Measurements from ENCODE around the gene EPHA6.
A peak's percentile ranks its signal among the peaks of the same experiment; 100 is the strongest.
"Not testable (repeated sequence)": the region's sequence is repeated elsewhere in the genome, so short reads cannot be mapped to it uniquely, and the experiment has no call there.

The EPHA6 gene

DNA sequence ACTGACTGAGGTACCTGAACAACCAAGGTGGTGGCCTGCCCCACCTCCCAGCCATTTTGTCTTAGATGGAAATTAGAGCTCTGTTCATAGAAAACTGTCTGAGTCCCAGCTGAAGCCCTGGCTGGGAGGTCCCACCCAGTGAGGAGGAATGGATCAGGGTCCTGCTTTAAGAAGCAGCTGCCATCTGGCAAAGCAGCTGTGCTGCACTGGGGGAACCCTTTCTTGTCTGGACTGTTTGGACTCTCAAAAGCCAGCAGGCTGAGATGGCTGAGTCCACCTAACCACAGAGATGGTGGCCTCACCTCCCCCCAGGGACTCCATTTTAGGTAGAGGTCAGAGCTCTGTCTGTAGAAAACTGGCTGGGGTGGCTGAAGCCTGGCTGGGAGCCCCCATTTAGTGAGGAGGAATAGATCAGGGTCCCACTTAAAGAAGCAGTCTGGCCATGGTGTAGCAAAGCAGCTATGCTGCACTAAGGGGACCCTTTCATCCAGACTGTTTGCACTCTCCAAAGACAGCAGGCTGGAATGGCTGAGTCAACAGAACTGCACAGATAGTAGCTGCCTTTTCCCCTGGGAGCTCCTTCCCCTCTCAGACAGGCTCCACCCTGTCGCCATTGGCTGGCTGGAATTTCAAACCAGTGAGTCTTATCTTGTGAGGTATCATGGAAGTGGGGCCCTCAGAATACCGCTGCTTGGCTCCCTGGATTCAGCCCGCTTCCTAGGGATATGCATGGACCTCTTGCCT lies 116.9 kb downstream of the EPHA6 start:
- DNase-seq = peak; percentile 1

DNA sequence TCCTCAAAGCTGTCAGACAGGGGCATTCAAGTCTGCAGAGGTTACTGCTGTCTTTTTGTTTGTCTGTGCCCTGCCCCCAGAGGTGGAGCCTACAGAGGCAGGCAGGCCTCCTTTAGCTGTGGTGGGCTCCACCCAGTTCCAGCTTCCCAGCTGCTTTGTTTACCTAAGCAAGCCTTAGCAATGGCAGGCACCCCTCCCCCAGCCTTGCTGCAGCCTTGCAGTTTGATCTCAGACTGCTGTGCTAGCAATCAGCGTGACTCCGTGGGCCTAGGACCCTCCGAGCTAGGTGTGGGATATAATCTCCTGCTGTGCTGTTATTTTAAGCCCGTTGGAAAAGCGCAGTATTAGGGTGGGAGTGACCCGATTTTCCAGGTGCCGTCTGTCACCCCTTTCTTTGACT lies 127.7 kb downstream of the EPHA6 start:
- DNase-seq = not testable (repeated sequence)

DNA sequence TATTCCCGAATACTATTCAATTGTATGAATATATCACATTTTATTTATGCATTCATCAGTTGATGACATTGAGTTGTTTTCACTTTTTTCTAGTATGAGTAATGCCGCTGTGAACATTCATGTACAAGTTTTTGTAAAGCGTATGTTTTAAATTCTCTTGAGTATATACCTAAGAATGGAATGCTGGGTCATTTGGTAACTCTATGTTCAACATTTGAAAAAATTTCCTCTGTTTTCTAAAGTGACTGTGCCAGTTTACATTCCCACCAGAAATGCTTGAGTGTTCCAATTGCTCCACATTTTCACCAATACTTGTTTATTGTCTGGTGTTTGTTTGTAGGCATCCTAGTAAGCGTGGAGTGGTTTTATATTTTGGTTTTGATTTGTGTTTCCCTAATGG lies 144.5 kb downstream of the EPHA6 start:
- DNase-seq = no peak

DNA sequence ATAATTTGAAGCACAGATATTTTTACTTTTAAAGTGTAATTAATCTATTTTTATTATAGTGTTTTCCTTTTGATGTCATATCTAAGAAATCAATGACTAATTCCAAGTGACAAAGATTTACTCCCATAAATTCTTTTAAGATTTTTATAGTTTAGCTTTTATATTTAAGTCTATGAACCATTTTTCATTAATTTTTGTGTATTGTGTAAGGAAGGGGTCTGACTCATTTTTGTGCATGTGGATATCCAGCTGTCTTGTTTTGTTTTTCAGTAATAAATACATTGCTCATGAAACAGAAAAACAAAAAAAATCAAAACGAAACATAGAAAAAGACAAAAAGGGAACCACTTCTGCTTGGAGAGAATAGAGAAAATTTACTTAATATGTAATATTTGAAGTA lies 145.1 kb downstream of the EPHA6 start:
- DNase-seq = no peak

DNA sequence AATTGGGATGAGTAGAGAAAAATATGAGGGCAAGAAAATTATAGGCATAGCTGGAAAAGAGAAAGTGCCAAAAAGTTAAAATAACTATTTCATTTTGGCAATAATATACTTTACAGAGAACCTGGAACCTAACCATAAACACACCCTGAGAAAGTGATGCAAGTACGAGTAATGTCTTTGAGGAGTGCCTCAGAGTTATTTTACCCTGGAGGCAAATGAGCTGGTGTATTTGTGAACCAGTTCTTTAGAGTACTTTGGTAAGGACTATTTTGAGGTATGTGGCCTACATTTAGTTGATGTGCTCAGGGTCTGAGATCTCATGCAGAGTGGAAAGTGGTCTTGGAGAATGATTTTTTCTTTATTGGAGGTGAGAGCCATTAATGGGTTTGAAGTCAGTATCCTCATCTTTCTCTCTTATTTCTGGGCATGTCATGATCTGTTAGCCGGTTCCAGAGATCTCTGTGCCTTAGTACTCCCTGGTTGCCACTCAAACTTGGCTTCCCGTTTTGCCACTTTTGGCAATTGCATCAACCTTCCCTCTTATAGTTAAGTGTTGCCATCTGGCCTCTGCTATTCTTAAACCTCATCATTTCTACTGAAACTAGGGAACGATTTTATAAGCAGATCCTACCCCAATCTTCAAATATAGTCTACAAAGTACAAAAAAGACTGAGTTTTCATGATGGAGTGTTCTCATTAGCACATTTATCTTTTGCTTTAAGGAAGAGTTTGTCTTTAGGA lies 145.7 kb downstream of the EPHA6 start:
- DNase-seq = peak; percentile 54

DNA sequence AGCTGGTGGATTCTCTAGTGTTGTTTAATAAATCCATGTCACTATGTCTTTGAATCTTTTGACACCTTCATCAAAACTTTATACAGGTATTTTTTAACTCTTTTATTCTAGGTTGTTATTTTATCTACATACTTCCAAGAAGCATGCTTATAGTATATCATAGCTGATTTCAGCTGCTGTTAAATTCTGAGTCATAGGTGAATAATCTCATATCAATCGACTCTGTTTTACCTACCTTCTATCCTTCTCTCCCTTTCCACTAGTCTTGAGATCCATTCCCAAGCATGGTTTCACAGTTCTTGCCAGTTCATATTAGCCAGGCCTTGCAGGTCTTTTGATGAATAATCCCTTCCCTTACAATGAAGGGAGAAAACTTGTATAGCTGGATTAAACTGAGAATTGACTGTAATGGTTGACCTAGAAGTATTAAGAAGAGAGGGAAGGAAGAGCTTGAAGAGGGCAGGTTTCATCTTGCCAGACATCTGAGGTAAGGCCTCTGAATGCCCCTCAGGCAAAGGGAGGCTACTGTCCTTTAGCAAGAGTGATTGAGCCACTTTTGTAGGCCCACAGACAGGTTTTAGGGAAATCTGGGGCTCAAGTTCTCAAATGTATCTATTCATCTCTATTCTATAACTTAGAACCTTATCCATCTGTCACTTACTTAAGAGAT lies 146.4 kb downstream of the EPHA6 start:
- no peak for DNase-seq

DNA sequence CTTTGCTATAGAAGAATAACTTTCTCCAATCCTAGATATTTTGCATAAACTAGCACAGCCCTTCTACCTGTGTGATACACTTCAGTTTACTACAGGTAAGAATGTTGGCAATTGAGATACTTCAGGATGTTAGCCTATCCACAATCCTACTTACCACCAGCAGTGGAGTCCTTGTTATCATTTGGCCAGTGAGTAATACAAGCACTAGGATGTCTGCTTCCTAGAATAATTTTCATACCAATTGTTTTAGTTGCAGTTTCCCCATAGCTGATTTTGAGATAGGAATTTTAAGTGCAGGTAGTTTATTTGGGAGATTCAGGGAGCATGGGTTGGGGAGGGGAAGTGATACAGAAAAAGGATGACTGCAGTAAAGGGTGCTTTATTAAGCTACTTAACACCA lies 147.2 kb downstream of the EPHA6 start:
- DNase-seq = no peak

DNA sequence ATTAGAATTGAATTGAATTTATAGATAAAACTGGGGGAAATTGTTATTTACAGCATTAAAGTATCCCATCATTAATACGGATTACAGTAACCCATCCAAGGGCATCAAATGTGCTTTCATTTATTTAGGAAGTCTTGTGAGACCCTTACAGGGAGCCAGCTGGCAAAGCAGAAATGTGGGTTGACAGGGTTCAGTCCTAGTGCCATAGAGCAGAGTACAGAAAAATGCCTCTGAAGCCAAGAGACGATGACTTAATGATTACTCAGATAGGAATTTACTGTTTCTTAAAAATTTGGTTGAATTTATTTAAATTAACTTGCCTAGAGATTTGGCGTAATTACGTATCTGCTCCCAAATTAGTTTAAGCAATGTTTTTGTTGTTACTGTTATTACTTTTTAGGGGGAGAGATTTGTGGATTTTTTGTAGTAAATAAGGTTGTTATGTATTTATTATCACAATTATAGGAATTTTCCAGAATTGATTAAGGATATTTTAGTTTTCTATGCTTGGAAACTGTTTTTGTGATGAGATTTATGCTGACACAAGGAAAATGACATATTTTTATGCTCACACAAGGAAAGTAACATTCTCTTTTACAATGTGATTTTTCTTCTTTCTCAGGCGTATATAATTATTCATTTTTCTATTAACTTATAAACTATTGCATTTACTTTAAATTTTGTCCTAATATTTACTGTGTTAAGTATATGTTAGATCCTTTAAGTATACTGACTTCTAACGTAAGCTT lies 152.0 kb downstream of the EPHA6 start:
- DNase-seq = peak; percentile 4

DNA sequence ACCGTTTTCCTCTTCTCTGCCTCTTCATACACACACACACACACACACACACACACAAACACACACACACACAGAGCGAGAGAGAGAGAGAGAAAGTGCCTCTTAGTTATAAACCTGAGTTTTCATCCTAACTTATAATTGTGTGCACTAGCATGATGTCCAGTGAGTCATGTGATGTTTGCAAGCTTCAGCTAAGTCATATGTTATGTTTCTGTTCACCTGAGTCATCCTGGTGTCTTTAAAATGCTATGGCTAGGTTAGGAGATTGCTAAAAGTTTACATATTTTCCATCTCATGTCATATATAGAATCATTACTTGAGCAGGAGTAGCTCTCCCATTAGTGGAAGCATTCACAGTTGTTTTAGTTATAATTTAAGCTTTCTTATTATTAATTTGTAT lies 155.8 kb downstream of the EPHA6 start:
- peak; percentile 18 for DNase-seq

DNA sequence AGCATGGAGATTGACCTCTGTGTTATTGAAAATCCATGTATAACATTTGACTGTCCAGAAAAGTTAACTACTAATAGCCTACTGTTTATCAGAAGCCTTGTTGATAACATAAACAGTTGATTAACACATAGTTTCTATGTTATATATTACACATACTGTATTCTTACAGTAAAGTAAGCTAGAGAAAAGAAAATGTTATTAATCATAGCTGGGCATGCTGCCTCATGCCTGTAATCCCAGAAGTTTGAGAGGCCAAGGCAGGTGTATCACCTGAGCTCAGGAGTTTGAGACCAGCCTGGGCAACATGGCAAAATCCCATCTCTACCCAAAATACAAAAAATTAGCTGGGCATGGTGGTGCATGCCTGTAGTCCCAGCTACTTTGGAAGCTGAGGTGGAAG lies 163.3 kb downstream of the EPHA6 start:
- DNase-seq = no peak

DNA sequence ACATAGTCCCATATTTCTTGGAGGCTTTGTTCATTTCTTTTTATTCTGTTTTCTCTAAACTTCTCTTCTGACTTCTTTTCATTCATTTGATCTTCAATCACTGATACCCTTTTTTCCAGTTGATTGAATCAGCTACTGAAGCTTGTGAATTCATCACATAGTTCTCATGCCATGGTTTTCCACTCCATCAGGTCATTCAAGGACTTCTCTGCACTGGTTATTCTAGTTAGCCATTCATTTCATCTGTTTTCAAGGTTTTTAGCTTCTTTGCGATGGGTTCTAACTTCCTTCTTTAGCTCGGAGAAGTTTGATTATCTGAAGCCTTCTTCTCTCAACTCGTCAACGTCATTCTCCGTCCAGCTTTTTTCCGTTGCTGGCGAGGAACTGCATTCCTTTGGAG lies 169.3 kb downstream of the EPHA6 start:
- DNase-seq = not testable (repeated sequence)

DNA sequence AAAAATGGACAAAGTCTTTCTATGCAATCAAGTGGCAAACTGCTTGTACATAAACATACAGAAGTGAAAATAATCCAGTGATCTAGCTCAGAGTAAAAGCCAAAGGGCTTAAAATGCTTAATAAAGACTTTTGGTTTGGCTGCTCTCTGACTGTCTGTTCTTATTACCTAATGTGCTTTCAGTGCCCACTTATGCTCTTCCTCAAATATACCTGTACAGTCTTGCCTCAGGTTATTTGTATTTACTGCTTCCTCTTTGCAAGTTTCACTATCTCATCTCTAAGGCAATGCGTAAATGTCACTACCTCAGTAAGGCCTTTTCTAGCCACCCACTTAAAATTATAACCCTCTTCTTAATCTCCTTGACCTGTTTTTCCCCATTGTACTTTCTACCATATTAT lies 171.8 kb downstream of the EPHA6 start:
- DNase-seq = no peak

DNA sequence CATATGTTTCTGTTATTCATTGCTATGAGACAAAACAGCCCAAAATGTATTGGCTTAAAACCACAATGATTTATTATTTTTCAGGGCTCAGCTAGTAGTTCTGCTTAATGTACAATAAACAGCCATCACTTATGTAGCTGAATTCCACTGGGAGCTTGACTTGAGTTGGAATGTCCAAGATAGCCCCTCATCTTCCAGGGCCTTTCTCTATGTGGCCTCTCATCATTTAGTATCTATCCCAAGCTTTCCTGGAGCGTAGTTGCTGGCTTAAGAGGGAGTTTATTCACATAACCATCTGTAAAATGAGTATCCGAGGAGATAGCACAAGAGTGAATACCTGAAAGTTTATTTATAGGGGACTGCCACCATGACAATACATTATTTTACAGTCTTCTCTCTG lies 176.8 kb downstream of the EPHA6 start:
- DNase-seq = no peak

DNA sequence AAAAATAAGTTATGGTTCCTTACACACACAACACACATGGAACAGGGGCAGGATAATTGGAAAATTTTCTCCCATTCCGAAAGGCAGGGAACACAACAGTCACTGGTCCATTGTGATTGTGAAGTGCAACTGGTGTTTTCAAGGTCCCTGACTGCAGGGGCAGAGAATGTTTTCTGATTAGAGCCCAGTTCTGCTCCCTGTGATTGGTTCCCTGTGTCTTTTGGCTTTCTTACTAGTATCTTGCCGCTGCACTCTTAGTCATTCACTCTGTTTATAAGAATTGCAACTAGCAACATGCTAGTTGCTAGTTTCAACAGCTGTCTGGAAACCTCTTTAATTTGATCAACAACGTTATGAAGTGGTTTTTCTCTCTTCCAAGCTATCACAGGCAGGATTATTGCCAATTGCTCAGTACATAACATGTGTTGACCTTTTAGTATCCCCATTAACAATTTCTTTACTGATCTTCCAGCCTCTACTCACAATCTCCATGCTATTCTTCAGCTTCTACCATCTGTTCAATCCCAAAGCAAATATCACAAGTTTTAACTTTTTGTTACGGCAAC lies 177.5 kb downstream of the EPHA6 start:
- no peak for DNase-seq

DNA sequence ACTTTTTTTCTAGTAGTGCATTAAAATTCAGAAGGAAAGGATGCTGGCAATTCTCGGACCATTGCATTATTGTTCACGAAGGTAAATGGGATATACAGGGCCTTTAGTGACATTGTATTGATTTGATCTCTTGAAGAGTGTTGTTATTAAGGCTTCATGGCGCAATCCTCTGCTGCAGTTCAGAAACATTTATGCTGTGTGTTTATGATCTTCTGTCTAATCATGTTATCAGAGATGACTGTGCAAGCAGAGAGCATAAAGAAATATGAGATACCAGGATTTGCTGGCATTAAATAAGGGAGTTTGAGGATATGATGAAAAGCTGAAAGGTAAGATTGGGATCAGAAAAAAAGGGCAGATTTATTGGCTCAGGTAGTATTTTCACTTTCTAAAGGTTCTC lies 180.6 kb downstream of the EPHA6 start:
- no peak for DNase-seq

DNA sequence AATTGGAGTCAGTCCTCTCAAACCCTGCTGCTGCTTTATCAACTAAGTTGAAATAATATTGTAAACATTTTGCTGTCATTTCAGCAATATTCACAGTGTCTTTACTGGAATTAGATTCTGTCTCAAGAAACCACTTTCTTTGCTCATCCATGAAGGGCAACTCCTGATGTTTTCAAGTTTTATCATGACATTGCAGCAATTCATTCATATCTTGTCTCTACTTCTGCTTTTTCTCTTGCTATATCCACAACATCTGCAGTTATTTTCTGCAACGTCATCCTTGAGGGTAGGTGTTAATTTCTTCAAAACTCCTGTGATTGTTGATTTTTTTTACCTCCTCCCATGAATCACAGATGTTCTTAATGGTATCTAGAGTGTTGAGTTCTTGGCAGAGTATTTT lies 181.6 kb downstream of the EPHA6 start:
- DNase-seq = no peak

DNA sequence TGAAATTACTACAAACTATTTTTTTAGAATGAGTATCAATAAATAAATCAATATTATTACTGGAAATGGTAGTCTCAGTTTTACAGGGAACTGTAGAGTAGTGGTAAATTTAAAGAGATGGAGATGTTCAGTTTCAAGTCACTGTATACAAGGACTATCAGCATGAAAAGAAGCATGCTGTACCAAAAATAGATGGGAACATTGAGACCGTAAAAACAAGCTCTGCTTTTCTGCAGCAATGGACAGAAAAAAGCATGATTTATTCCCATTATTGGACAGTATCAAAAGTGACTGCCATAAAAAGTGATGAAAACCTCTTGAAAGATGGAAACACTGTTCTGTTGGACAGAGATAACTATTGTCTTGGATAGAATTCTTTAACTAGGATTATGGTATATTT lies 187.2 kb downstream of the EPHA6 start:
- no peak for DNase-seq

DNA sequence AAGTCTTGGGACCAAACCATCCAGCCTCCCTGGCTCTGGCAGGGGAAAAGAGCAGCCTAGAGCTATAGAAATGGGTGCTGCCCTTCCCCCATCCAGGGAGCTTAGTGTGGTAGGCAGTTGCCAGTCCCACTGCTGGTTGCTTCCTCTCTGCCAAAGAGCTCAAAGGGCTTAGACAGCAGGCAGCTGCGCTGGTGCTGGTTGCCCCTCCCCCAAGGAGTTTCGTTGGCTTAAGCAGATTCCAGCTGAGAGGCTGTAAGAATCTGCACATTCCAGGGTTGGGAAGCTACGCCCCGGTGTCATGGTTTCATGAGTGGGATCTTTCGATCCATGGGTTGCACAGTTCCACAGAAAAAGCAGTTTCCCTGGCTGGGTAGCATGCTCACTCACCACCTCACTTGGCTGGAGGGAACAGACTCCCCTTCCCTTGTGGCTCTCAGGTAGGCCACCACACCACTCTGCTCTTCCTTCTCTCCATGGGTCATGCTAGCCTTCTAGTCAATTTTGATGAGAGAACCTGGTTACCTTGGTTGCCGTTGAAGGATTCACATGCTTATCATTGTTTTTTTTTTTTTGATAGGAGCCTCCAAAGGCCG lies 195.1 kb downstream of the EPHA6 start:
- no peak for DNase-seq

DNA sequence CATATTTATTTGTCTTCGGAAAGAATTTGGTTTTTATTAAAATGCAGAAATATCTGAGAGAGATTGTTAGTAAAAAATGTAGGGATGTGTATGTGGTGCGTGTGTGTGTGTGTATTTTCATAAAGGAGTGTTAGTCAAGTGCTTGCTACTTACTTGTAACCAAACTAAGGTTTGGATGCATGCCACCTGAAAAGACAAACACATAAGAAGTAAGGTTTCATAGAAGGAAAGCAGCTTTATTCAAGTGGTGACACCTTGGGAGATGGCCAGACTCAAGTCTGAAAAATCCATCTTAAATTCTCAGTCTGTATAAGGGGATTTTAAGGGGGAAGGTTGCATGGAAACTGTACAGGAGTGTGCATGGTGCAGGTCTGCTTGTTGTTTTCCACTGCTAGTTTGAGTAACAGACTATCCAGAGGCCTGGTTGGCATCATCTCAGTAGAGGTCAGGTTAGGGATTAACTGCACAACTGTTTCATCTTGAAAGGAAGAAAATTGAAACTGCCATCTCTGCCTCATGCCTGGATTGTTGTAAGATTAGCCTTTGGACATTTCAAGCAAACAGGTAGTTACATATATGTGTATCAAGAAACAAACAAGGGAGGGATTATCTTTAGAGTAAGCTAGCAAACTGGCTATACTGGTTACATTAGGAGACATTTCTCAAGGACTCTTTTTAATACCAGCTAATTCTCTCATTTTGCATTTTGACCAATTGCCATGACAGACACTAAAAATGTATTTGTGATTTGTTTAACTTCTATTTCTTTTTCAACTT lies 196.7 kb downstream of the EPHA6 start:
- no peak for DNase-seq

DNA sequence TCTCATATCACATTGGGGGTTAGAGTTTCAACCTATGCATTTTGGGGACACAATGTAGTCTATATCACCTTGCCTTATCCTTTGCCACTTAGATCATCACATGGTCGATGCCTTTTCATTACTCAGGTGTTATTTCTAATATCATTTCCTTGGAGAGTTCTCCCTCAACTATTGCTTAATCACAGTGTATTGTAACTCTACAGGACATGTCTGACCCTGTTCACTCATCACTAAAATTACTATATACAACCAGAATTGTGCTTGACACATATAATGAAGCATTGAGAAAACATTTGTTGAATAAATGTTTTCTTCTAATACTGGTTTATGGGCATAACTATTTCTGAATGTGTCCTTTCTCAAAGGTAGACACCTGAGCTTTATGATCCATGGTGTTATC lies 207.4 kb downstream of the EPHA6 start:
- no peak for DNase-seq

DNA sequence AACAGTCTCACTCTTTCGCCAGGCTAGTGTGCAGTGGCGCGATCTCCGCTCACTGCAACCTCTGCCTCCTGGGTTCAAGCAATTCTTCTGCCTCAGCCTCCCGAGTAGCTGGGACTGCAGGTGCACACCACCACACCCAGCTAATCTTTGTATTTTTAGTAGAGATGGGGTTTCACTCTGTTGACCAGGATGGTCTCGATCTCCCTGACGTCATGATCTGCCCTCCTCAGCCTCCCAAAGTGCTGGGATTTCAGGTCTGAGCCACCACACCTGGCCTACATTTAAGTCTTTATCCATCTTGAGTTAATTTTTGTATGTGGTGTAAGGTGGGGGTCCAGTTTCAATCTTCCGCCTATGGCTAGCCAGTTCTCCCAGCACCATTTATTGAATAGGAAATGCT lies 211.2 kb downstream of the EPHA6 start:
- DNase-seq = not testable (repeated sequence)

DNA sequence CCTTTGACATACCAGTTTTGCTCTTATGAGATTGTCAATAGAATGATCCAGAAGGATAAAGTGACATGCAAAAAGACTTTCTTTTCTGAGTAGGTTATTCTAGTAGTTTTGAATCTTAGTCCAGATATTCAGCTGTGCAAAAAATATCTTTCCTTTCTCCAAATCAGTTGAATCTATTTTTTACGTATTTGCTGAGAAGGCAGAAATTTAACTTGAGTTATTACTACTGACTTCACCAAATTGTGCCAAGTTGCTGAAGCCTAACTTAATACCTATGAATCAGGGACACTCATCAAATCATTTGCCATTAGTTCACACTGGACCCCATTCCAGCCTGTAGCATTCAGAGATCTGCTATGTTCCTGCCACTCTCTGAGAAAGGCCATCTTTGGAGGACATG lies 215.6 kb downstream of the EPHA6 start:
- no peak for DNase-seq

All from fibroblast of skin of right quadriceps (primary cell).